WERI-Rb-1 (cell line): ENCODE measurements around the gene HIRA.

Experiments
- DNase-seq: peaks from one replicate; pipeline ENCODE4 v3.0.0-alpha.2; 2020
- H3K27ac ChIP-seq: fragments of 250-450 bp; sonication (Bioruptor Pico); 2 replicates; pipeline ENCODE4 v1.5.1; 2020; ENCODE audit warnings: mild to moderate bottlenecking, moderate library complexity
- H3K27me3 ChIP-seq: fragments of 250-450 bp; sonication (Bioruptor Pico); 2 replicates; pipeline ENCODE4 v1.5.1; 2021; ENCODE audit warnings: mild to moderate bottlenecking, low read depth, moderate library complexity; ENCODE audit not compliant: insufficient read depth, severe bottlenecking
- H3K36me3 ChIP-seq: fragments of 250-450 bp; sonication (Bioruptor Pico); 2 replicates; pipeline ENCODE4 v1.5.1; 2020; ENCODE audit warnings: mild to moderate bottlenecking, moderate library complexity
- H3K4me3 ChIP-seq: 2 replicates; pipeline ENCODE4 v1.5.1; 2011; ENCODE audit warnings: low read depth, mild to moderate bottlenecking, control low read depth, low read length
- H3K9me3 ChIP-seq: fragments of 250-450 bp; sonication (Bioruptor Pico); 2 replicates; pipeline ENCODE4 v1.5.1; 2021; ENCODE audit warnings: mild to moderate bottlenecking, moderate library complexity; ENCODE audit not compliant: severe bottlenecking
- TF ChIP-seq, protein P1 (sequence below): IDR thresholded peaks from 2 replicates; pipeline ENCODE4 v1.5.1; 2011; ENCODE audit warnings: low read depth, mild to moderate bottlenecking, control low read depth, inconsistent platforms, low read length

The HIRA gene

DNA sequence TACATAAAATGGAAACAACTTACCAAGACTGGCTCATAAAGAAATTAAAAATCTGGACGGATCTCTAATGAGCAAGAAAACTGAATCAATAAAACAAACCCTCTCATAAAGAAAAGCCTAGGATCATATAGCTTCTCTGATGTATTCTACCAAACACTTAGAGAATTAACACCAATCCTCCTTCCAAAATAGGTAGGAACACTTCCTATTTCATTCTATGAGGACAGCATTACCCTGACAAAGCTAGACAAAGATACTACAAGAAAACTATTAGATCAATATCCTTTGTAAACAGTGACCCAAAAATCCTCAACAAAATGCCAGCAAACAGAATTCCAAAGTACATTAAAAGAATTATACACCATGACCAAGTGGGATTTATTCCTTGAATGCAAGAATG lies 87.1 kb downstream of the HIRA start:
- H3K27ac ChIP-seq: no peak overlapping the region
- TF ChIP-seq, protein P1, sequence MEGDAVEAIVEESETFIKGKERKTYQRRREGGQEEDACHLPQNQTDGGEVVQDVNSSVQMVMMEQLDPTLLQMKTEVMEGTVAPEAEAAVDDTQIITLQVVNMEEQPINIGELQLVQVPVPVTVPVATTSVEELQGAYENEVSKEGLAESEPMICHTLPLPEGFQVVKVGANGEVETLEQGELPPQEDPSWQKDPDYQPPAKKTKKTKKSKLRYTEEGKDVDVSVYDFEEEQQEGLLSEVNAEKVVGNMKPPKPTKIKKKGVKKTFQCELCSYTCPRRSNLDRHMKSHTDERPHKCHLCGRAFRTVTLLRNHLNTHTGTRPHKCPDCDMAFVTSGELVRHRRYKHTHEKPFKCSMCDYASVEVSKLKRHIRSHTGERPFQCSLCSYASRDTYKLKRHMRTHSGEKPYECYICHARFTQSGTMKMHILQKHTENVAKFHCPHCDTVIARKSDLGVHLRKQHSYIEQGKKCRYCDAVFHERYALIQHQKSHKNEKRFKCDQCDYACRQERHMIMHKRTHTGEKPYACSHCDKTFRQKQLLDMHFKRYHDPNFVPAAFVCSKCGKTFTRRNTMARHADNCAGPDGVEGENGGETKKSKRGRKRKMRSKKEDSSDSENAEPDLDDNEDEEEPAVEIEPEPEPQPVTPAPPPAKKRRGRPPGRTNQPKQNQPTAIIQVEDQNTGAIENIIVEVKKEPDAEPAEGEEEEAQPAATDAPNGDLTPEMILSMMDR: no peak
- peaks cover 2% of the 10 kb centered on the region for H3K9me3 ChIP-seq
- no peak for DNase-seq
- no peak overlapping the region for H3K4me3 ChIP-seq
- H3K27me3 ChIP-seq: no peaks in the 10 kb centered on the region
- peaks cover 79% of the 10 kb centered on the region for H3K36me3 ChIP-seq

DNA sequence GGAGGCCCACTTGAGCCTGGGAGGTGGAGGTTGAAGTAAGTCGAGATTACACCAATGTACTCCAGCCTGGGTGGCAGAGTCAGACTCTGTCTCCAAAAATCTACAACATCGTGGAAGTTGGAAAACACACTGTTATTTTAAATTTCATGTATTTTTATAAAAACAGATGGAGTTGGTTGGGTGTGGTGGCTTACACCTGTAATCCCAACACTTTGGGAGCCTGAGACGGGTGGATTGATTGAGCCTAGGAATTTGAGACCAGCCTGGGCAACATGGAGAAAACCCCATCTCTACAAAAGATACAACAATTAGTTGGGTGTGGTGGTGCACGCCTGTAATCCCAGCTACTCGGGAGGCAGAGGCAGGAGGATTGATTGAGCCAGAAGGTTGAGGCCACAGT lies 88.1 kb downstream of the HIRA start:
- no peak overlapping the region for H3K4me3 ChIP-seq

DNA sequence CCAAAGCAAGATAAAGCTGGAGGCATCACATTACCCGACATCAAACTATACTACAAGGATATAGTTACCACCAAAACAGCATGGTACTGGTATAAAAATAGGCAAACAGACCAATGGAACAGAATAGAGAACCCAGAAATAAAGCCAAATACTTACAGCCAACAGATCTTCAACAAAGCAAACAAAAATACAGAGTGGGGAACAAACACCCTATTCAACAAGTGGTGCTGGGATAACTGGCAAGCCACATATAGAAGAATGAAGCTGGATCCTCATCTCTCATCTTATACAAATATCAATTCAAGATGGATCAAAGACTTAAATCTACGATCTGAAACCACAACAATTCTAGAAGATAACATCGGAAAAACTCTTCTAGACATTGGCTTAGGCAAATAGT lies 90.0 kb downstream of the HIRA start:
- Histone ChIP-seq H3K4me3 (no peak overlapping the region), H3K27ac (no peak overlapping the region), H3K27me3 (no peaks in the 10 kb centered on the region), H3K36me3 (peaks cover 76% of the 10 kb centered on the region), H3K9me3 (peaks cover 5% of the 10 kb centered on the region)
- DNase-seq: no peak
- TF ChIP-seq, protein P1: no peak

More for the DNA sequence above, 88.1 kb downstream of the HIRA start:
- Histone ChIP-seq H3K27ac (no peak overlapping the region), H3K36me3 (peaks cover 78% of the 10 kb centered on the region), H3K9me3 (peaks cover 2% of the 10 kb centered on the region), H3K27me3 (no peaks in the 10 kb centered on the region)
- TF ChIP-seq, protein P1: no peak
- no peak for DNase-seq

DNA sequence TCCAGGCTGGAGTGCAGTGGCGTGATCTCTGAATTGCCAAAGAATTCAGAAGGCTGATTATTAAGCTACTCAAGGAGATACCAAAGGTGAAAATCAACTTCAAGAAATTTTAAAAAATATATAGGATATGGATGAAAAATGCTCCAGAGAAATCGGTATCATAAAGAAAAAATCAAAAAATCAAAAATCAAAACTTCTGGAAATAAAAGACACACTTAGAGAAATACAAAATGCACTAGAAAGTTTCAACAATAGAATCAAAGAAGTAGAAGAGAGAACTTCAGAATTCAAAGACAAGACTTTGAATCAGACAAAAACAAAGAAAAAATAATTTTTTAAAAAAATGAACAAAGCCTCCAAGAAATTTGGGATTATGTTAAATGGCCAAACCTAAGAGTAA lies 94.4 kb downstream of the HIRA start:
- peaks cover 73% of the 10 kb centered on the region for H3K36me3 ChIP-seq
- TF ChIP-seq, protein P1: no peak

DNA sequence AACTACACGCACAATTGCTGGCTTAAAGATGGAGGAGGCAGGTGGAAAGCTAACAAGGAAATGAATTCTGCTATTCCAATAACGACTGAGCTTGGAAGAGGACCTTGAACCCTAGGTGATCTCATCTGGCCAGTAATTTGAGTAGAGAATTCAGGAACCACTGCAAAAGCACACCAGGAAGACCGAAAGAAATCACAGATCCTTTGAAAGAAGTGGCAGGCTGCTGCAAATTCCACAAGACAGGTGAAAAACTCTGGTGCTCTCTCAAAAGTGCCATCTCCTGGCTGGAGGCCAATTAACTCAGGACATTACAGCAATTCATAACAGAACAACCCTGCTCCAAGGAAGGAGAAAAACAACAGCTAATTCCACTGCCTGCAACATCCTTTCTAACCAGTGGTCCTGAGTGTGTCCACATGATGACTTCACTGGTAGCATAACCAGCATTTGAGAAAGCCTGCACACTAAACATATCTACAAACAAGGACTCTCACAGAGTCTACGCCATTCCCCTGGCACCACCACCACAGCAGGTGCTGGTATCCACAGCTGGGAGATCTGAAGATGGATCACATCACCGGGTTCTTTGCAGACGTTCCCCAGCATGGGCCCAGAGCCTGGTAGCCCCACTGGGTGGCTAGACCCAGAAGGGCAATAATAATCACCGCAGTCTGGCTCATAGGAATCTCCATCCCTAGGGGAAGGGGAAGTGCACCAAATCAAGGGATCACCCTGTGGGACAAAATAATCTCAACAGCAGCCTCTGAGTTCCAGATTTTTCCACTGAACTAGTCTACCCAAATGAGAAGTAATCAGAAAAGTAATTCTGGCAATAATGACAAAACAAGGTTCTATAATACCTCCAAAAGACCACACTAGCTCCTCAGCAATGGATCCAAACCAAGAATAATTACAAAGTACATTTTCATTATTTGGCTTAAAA lies 95.1 kb downstream of the HIRA start:
- Histone ChIP-seq H3K27ac (no peak overlapping the region), H3K36me3 (peaks cover 69% of the 10 kb centered on the region), H3K9me3 (peaks cover 5% of the 10 kb centered on the region), H3K27me3 (no peaks in the 10 kb centered on the region), H3K4me3 (no peak overlapping the region)
- TF ChIP-seq, protein P1: no peak
- DNase-seq: no peak

More for the DNA sequence above, 94.4 kb downstream of the HIRA start:
- Histone ChIP-seq H3K27me3 (no peaks in the 10 kb centered on the region), H3K27ac (no peak overlapping the region), H3K4me3 (no peak overlapping the region), H3K9me3 (peaks cover 5% of the 10 kb centered on the region)
- DNase-seq: no peak
